ENCODE data around the gene FAM50B.

DNA sequence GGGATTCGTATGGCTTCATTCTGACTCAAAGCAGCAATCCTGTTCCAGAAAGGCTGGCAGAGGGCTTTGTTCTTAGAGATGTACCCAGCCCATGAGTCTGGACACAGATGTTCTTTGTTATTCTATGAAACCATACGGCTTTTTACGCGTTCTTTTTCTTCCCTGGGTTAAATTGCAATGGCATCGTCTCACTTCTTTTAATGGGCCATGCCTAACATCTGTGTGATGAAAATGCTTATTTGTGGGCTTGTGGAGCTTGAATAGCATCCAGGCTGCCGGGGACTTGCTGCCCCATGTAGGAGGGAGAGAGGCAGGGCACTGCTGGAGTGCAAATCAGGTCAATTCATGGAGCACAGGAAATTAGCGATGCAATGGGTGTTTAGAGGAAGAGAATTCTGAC, 19.4 kb downstream of the FAM50B start:
- TF ChIP-seq, protein P1, sequence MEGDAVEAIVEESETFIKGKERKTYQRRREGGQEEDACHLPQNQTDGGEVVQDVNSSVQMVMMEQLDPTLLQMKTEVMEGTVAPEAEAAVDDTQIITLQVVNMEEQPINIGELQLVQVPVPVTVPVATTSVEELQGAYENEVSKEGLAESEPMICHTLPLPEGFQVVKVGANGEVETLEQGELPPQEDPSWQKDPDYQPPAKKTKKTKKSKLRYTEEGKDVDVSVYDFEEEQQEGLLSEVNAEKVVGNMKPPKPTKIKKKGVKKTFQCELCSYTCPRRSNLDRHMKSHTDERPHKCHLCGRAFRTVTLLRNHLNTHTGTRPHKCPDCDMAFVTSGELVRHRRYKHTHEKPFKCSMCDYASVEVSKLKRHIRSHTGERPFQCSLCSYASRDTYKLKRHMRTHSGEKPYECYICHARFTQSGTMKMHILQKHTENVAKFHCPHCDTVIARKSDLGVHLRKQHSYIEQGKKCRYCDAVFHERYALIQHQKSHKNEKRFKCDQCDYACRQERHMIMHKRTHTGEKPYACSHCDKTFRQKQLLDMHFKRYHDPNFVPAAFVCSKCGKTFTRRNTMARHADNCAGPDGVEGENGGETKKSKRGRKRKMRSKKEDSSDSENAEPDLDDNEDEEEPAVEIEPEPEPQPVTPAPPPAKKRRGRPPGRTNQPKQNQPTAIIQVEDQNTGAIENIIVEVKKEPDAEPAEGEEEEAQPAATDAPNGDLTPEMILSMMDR (conservative IDR thresholded peaks at IDR 0.05; ENCODE audit: low read length): no peak
- TF ChIP-seq EZH2phosphoT487 (IDR thresholded peaks at IDR 0.05; ENCODE audit: borderline replicate concordance, low read depth, low read length): no peak
